H9 (cell line): ENCODE results near the gene PXN. TPM values are rescaled to one million over a fixed set of nuclear protein-coding genes. Genes with fewer than 3 reads are reported as not detected.

Experiments used
- DNase-seq: peaks from one replicate; pipeline ENCODE4 v3.0.0-alpha.2; 2017
- H2AFZ ChIP-seq: one replicate; pipeline ENCODE4 v1.6.1; 2013; ENCODE audit warnings: mild to moderate bottlenecking, low read length, control low read depth, moderate library complexity
- H2AK5ac ChIP-seq: 2 replicates; pipeline ENCODE4 v1.6.1; 2013; ENCODE audit warnings: low read length, control low read depth, mixed read lengths; ENCODE audit not compliant: insufficient read length
- H2BK120ac ChIP-seq: one replicate; pipeline ENCODE4 v1.6.1; 2013; ENCODE audit warnings: low read depth, mild to moderate bottlenecking, low read length, control low read depth, inconsistent platforms; ENCODE audit not compliant: poor library complexity, severe bottlenecking
- H2BK12ac ChIP-seq: 2 replicates; pipeline ENCODE4 v1.6.1; 2013; ENCODE audit warnings: low read length, control low read depth, mixed read lengths, low read depth; ENCODE audit not compliant: insufficient read length
- H2BK15ac ChIP-seq: 2 replicates; pipeline ENCODE4 v1.6.1; 2013; ENCODE audit warnings: low read depth, low read length, control low read depth
- H2BK20ac ChIP-seq: one replicate; pipeline ENCODE4 v1.6.1; 2013; ENCODE audit warnings: low read depth, mild to moderate bottlenecking, low read length, control low read depth, inconsistent platforms; ENCODE audit not compliant: poor library complexity, severe bottlenecking
- H2BK5ac ChIP-seq: 2 replicates; pipeline ENCODE4 v1.6.1; 2013; ENCODE audit warnings: low read length, control low read depth, mixed read lengths; ENCODE audit not compliant: insufficient read length
- H3K14ac ChIP-seq: 2 replicates; pipeline ENCODE4 v1.6.1; 2013; ENCODE audit warnings: low read length, control low read depth; ENCODE audit not compliant: insufficient read depth
- H3K18ac ChIP-seq: 2 replicates; pipeline ENCODE4 v1.6.1; 2013; ENCODE audit warnings: low read depth, mild to moderate bottlenecking, mixed read lengths, low read length, control low read depth; ENCODE audit not compliant: insufficient read length
- H3K23ac ChIP-seq: 2 replicates; pipeline ENCODE4 v1.6.1; 2013; ENCODE audit warnings: low read length, control low read depth, mixed read lengths, low read depth; ENCODE audit not compliant: insufficient read length
- H3K23me2 ChIP-seq: 2 replicates; pipeline ENCODE4 v1.6.1; 2013; ENCODE audit warnings: low read depth, mild to moderate bottlenecking, mixed read lengths, low read length, control low read depth; ENCODE audit not compliant: insufficient read length, poor library complexity, severe bottlenecking
- H3K27ac ChIP-seq: 2 replicates; pipeline ENCODE4 v1.5.1; 2013; ENCODE audit warnings: low read length, control low read depth, mixed read lengths, low read depth; ENCODE audit not compliant: insufficient read length
- H3K27me3 ChIP-seq: 2 replicates; pipeline ENCODE4 v1.6.1; 2013; ENCODE audit warnings: low read length, control low read depth, inconsistent platforms; ENCODE audit not compliant: insufficient read depth
- H3K4ac ChIP-seq: 2 replicates; pipeline ENCODE4 v1.6.1; 2013; ENCODE audit warnings: low read depth, mild to moderate bottlenecking, control low read depth, inconsistent platforms, low read length, moderate library complexity
- H3K4me1 ChIP-seq: 2 replicates; pipeline ENCODE4 v1.6.1; 2013; ENCODE audit warnings: low read length, control low read depth, inconsistent platforms; ENCODE audit not compliant: insufficient read depth
- H3K4me2 ChIP-seq: 2 replicates; pipeline ENCODE4 v1.6.1; 2013; ENCODE audit warnings: low read length, control low read depth, mixed read lengths; ENCODE audit not compliant: insufficient read length, insufficient read depth
- H3K56ac ChIP-seq: 2 replicates; pipeline ENCODE4 v1.6.1; 2013; ENCODE audit warnings: low read depth, mild to moderate bottlenecking, mixed read lengths, low read length, control low read depth; ENCODE audit not compliant: insufficient read length
- H3K79me1 ChIP-seq: 2 replicates; pipeline ENCODE4 v1.6.1; 2013; ENCODE audit warnings: low read depth, mild to moderate bottlenecking, moderate library complexity, low read length, control low read depth, inconsistent platforms; ENCODE audit not compliant: insufficient read depth, poor library complexity, severe bottlenecking
- H3K79me2 ChIP-seq: 2 replicates; pipeline ENCODE4 v1.6.1; 2013; ENCODE audit warnings: low read length, control low read depth, inconsistent platforms; ENCODE audit not compliant: insufficient read depth
- H3K9ac ChIP-seq: 2 replicates; pipeline ENCODE4 v1.6.1; 2013; ENCODE audit warnings: low read length, control low read depth, mixed read lengths; ENCODE audit not compliant: insufficient read length; ENCODE audit errors: extremely low read depth
- H3K9me3 ChIP-seq: one replicate; pipeline ENCODE4 v1.6.1; 2013; ENCODE audit warnings: low read depth, low read length, inconsistent platforms; ENCODE audit not compliant: control insufficient read depth
- H3T11ph ChIP-seq: one replicate; pipeline ENCODE4 v1.6.1; 2013; ENCODE audit warnings: mild to moderate bottlenecking, low read length, control low read depth, inconsistent platforms
- H4K20me1 ChIP-seq: one replicate; pipeline ENCODE4 v1.6.1; 2013; ENCODE audit not compliant: control insufficient read depth, insufficient read length, insufficient read depth
- H4K5ac ChIP-seq: 2 replicates; pipeline ENCODE4 v1.6.1; 2013; ENCODE audit warnings: low read depth, mild to moderate bottlenecking, mixed read lengths, low read length, control low read depth; ENCODE audit not compliant: insufficient read length
- H4K8ac ChIP-seq: replicated peaks from 2 replicates; pipeline ENCODE4 v1.6.1; 2013; ENCODE audit warnings: low read length, control low read depth, mixed read lengths, low read depth; ENCODE audit not compliant: insufficient read length
- H4K91ac ChIP-seq: 2 replicates; pipeline ENCODE4 v1.6.1; 2013; ENCODE audit warnings: low read depth, mild to moderate bottlenecking, moderate library complexity, mixed read lengths, low read length, control low read depth; ENCODE audit not compliant: insufficient read length
- H3K27ac Mint-ChIP-seq, 3 experiments: 2 replicates in 2 of 3; 3 replicates in 1 of 3; pipeline ENCODE4 v1.8.0; 2020 to 2021; ENCODE audit warnings: mixed read lengths in 3 of 3, mild to moderate bottlenecking in 1 of 3, moderate library complexity in 1 of 3
- H3K27me3 Mint-ChIP-seq: 2 replicates; pipeline ENCODE4 v1.8.0; 2021; ENCODE audit warnings: low read depth, mild to moderate bottlenecking, moderate library complexity, mixed read lengths
- H3K36me3 Mint-ChIP-seq, 3 experiments: 2 replicates in 2 of 3; 3 replicates in 1 of 3; pipeline ENCODE4 v1.8.0; 2020 to 2021; ENCODE audit warnings: low read depth in 3 of 3, mixed read lengths in 3 of 3; ENCODE audit not compliant: insufficient read depth in 1 of 3
- H3K4me1 Mint-ChIP-seq, 2 experiments: 2 replicates each; pipeline ENCODE4 v1.8.0; 2020; ENCODE audit warnings: mixed read lengths in 2 of 2
- H3K4me3 Mint-ChIP-seq, 2 experiments: 2 replicates in 1 of 2; 3 replicates in 1 of 2; pipeline ENCODE4 v1.8.0; 2020 to 2021; ENCODE audit warnings: mild to moderate bottlenecking in 2 of 2, mixed read lengths in 2 of 2, moderate library complexity in 1 of 2
- H3K9me3 Mint-ChIP-seq, 2 experiments: 2 replicates in 1 of 2; 3 replicates in 1 of 2; pipeline ENCODE4 v1.8.0; 2020; ENCODE audit warnings: mild to moderate bottlenecking in 2 of 2, mixed read lengths in 2 of 2, moderate library complexity in 1 of 2
- CTCF ChIP-seq: fragments of 200-600 bp; sonication (generic); conservative IDR thresholded peaks from 3 replicates; pipeline ENCODE4 v1.8.0; 2021; ENCODE audit warnings: antibody characterized with exemption, mild to moderate bottlenecking
- WGBS: extraction: QIAGEN DNeasy Blood & Tissue Kit; methylation state at CpG from one replicate; pipeline ENCODE4 v1.1.7; 2013; ENCODE audit warnings: missing lambda C conversion rate, low lambda C conversion rate, mixed read lengths; ENCODE audit not compliant: insufficient read length; ENCODE audit errors: extremely low coverage; 5-methylcytosine and 5-hydroxymethylcytosine counted together
- total RNA-seq: library from RNA; stranded (reverse); gene quantifications from 2 replicates; pipeline ENCODE4 v1.2.1, GENCODE V29; 2021

Gene PXN
- total RNA-seq, 1 experiment from 2014 or later: 92.8 TPM

- no peaks in the 10 kb centered on the region for H3K23me2 ChIP-seq
- H3K79me2 ChIP-seq: peaks cover 3% of the 10 kb centered on the region; the same call in 1 of the 2 replicates
- no peak overlapping the region for H3K27ac ChIP-seq
- DNase-seq: no peak
- no peaks in the 10 kb centered on the region; the same call in 1 of the 2 replicates for H3K4me1 ChIP-seq
- H2BK5ac ChIP-seq: no peak overlapping the region
- no peak overlapping the region for H4K5ac ChIP-seq
- H3K9ac ChIP-seq: no peak overlapping the region
- no CpG with 5 or more reads among the region's 13 CpGs for WGBS
- no peak overlapping the region for H2BK20ac ChIP-seq
- H3K18ac ChIP-seq: no peak overlapping the region
- no peaks in the 10 kb centered on the region; the same call in 1 of the 2 replicates for H3K27me3 ChIP-seq
- no peaks in the 10 kb centered on the region for H4K20me1 ChIP-seq
- no peak overlapping the region for H2AFZ ChIP-seq
- peaks cover 12 to 18% of the 10 kb centered on the region in 2 experiments for H3K4me1 Mint-ChIP-seq
- H3K9me3 ChIP-seq: no peaks in the 10 kb centered on the region
- no peaks in the 10 kb centered on the region for H3K9me3 Mint-ChIP-seq
- no peak overlapping the region for H3T11ph ChIP-seq
- H4K8ac ChIP-seq: no peak overlapping the region
- H2BK12ac ChIP-seq: no peak overlapping the region
- no peak overlapping the region for H2BK15ac ChIP-seq
- no peak overlapping the region for H3K4ac ChIP-seq
- H3K14ac ChIP-seq: no peak overlapping the region
- no peaks in the 10 kb centered on the region for H3K27me3 Mint-ChIP-seq
- no peak overlapping the region for H4K91ac ChIP-seq
- peaks cover 19 to 61% (median 53%) of the 10 kb centered on the region in 3 experiments for H3K36me3 Mint-ChIP-seq
- no peak overlapping the region for H3K4me2 ChIP-seq
- no peak for TF ChIP-seq CTCF
- no peak overlapping the region for H3K56ac ChIP-seq
- H2AK5ac ChIP-seq: no peak overlapping the region
- no peak overlapping the region for H2BK120ac ChIP-seq
- no peak overlapping the region; a peak in 1 of 7 replicates for H3K27ac Mint-ChIP-seq
- H3K79me1 ChIP-seq: no peaks in the 10 kb centered on the region
- no peak overlapping the region for H3K23ac ChIP-seq
- no peak overlapping the region for H3K4me3 Mint-ChIP-seq
These were observed 44.0 kb downstream of the PXN start for GRCh38 chr12:120221576-120221900.
